Measurements from ENCODE around the gene USP31. TPM values are rescaled to one million over a fixed set of nuclear protein-coding genes. Genes with fewer than 3 reads are reported as not detected.

Gene USP31
- polyA plus RNA-seq, 1 donor: 4.5 TPM

DNA sequence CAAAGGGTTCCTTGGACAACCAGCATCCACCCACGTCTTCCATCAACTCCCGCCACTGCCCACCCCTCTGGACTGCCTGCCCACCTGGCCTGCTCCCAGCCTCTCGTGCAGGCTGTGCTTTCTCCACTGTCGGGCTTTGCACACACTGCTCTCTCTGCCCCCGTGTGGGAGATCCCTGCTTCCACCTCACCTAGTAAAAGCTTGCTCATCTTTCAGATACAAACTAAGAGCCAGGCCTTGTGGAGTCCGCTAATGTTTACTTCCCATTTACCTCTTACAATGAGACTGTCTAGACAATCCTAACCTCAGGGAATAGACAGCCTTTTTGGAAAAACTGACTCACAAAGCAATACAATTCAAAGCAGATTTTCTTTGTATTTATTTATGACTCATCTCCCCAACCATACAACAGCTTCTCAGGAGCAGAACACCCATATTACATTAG lies 67.6 kb downstream of the USP31 start:
- H3K4me3 ChIP-seq (ENCODE audit: low read length): no peak overlapping the region
- DNase-seq: no peak
- H3K9me3 ChIP-seq (ENCODE audit: control insufficient read depth, low read depth, low read length): no peaks in the 10 kb centered on the region
- no peaks in the 10 kb centered on the region for H3K27me3 ChIP-seq (ENCODE audit: control insufficient read depth, insufficient read depth, low read length)
- H3K4me1 ChIP-seq (ENCODE audit: control insufficient read depth, insufficient read depth, low read length): no peaks in the 10 kb centered on the region
- H3K36me3 ChIP-seq (ENCODE audit: control insufficient read depth, insufficient read depth, low read length): peaks cover 27% of the 10 kb centered on the region
- WGBS (ENCODE audit: insufficient coverage, low lambda C conversion rate): no CpG with 5 or more reads among the region's 6 CpGs
- no peak overlapping the region for H3K27ac ChIP-seq (ENCODE audit: low read length)

GRCh38 chr16:23080747-23081146 lies 68.5 kb downstream of the USP31 start:
- Histone ChIP-seq H3K27me3 (ENCODE audit: control insufficient read depth, insufficient read depth, low read length) (no peaks in the 10 kb centered on the region), H3K9me3 (ENCODE audit: control insufficient read depth, low read depth, low read length) (no peaks in the 10 kb centered on the region), H3K4me1 (ENCODE audit: control insufficient read depth, insufficient read depth, low read length) (no peaks in the 10 kb centered on the region), H3K27ac (ENCODE audit: low read length) (no peak overlapping the region), H3K36me3 (ENCODE audit: control insufficient read depth, insufficient read depth, low read length) (peaks cover 27% of the 10 kb centered on the region), H3K4me3 (ENCODE audit: low read length) (no peak overlapping the region)
- 100% methylated on average over 1 of the region's 3 CpGs for WGBS (ENCODE audit: insufficient coverage, low lambda C conversion rate)
- DNase-seq: no peak

DNA sequence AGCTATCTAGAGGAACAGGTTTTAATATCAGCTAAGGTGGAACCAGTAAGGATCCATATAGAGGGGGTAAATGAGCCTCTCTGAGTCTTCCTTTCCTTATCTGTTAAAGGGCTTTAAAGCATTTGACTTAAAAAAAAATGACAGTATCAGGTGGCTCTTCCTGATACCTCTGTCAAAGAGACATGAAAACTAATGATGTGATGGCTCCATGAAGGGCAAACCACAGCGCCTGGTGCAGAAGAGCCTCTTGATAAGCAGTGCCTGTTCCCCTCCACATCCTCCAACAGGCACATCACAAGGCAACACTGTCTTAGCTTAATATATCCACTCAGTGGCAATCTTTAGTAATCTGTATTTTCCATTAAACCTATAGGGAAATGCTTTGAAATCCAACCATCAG lies 68.9 kb downstream of the USP31 start:
- H3K4me3 ChIP-seq (ENCODE audit: low read length): no peak overlapping the region
- no peaks in the 10 kb centered on the region for H3K9me3 ChIP-seq (ENCODE audit: control insufficient read depth, low read depth, low read length)
- no peaks in the 10 kb centered on the region for H3K4me1 ChIP-seq (ENCODE audit: control insufficient read depth, insufficient read depth, low read length)
- peaks cover 27% of the 10 kb centered on the region for H3K36me3 ChIP-seq (ENCODE audit: control insufficient read depth, insufficient read depth, low read length)
- no peaks in the 10 kb centered on the region for H3K27me3 ChIP-seq (ENCODE audit: control insufficient read depth, insufficient read depth, low read length)
- no peak for DNase-seq
- no CpG with 5 or more reads among the region's 1 CpG for WGBS (ENCODE audit: insufficient coverage, low lambda C conversion rate)
- no peak overlapping the region for H3K27ac ChIP-seq (ENCODE audit: low read length)

DNA sequence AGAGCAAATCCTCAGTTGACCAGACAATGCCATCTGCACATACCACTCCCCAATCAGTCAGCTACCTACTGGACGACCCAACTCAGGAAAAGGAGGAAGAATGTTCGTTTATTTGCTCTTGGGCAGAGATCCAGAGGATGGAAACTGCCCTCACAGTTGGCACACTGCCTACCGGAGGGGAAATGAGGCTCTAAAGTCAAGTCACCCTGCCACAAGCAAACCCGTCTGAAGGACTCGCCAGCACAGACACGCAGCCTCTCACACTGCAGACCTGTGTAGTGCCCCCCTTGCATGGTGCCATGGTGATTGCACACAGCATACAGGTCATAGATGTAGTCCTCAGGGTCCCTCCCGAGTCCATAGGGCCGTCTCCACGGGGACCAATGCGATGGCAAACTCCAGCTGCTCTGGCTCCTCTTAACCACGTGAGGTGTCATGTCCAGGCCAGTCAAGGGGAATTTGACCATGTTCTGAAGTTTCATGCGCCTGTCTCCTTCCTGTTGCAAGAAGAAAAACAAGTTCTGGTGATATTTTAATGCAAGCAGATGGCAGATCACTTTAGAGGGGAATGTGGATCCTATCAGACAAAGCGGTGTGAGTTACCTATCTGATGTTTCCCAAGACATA lies 69.5 kb downstream of the USP31 start:
- H3K27ac ChIP-seq (ENCODE audit: low read length): no peak overlapping the region

DNA sequence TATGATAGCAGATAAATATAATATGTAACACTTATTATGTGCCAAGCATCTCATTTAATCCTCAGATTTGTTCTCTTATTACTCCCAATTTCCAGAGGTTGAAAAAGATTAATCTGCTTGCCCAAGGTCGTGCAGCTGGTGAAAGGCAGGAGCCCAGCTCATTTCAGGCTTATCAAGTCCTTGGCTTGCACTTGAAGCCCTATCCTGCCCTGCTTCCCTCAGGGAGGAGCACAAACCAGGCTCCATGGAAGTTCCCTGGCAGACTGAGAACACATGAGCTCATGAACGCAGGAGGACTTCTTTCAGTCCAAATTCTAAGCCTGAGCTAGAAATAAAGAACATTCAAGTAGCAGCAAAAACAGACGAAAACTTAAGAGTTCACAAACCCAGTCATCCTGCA lies 74.8 kb downstream of the USP31 start:
- H3K4me1 ChIP-seq (ENCODE audit: control insufficient read depth, insufficient read depth, low read length): no peaks in the 10 kb centered on the region
- H3K4me3 ChIP-seq (ENCODE audit: low read length): no peak overlapping the region
- H3K27me3 ChIP-seq (ENCODE audit: control insufficient read depth, insufficient read depth, low read length): no peaks in the 10 kb centered on the region
- H3K36me3 ChIP-seq (ENCODE audit: control insufficient read depth, insufficient read depth, low read length): peaks cover 36% of the 10 kb centered on the region
- H3K27ac ChIP-seq (ENCODE audit: low read length): no peak overlapping the region
- no peaks in the 10 kb centered on the region for H3K9me3 ChIP-seq (ENCODE audit: control insufficient read depth, low read depth, low read length)
- WGBS (ENCODE audit: insufficient coverage, low lambda C conversion rate): no CpG with 5 or more reads among the region's 3 CpGs
- no peak for DNase-seq

More for the DNA sequence above, 69.5 kb downstream of the USP31 start:
- Histone ChIP-seq H3K27me3 (ENCODE audit: control insufficient read depth, insufficient read depth, low read length) (no peaks in the 10 kb centered on the region), H3K9me3 (ENCODE audit: control insufficient read depth, low read depth, low read length) (no peaks in the 10 kb centered on the region), H3K36me3 (ENCODE audit: control insufficient read depth, insufficient read depth, low read length) (peaks cover 27% of the 10 kb centered on the region), H3K4me3 (ENCODE audit: low read length) (no peak overlapping the region), H3K4me1 (ENCODE audit: control insufficient read depth, insufficient read depth, low read length) (no peaks in the 10 kb centered on the region)
- 100% methylated on average over 1 of the region's 13 CpGs for WGBS (ENCODE audit: insufficient coverage, low lambda C conversion rate)
- no peak for DNase-seq

DNA sequence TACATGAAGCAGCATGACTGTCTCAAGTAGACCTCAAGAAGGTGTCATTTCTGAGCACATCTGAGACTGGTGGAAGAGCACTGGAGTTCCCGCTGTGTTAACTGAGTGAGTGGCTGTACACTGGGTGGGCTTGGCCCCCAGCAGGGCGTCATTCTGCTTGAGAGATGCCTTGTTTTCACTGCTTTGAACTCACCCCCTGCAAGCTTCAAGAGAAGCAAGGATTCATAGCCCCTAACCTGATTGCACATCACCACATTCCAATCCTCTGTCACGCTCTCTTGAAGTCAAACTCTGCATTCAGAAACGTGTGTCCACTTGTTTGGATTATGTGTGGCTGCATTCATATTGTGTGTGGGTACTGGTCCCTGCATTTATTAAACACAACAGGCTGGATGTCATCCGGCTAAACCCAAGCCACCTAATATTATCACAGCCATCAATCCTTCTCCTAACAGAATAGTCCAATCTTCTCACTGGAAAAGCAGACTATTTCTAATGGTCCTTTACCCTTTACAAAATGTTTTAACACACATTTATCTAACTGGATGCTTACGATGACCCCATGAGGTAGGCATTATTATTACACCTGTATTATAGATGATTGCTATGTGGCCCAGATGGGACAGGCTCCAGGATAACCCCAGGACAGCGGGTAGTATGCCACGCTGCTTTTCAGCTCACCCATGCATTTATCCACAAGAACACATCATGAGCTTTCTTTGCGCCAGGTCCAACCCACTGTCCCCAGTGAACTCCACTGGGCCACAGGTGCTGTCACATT lies 76.3 kb downstream of the USP31 start:
- 100% methylated on average over 1 of the region's 9 CpGs for WGBS (ENCODE audit: insufficient coverage, low lambda C conversion rate)
- no peaks in the 10 kb centered on the region for H3K4me1 ChIP-seq (ENCODE audit: control insufficient read depth, insufficient read depth, low read length)
- DNase-seq: no peak
- peaks cover 44% of the 10 kb centered on the region for H3K36me3 ChIP-seq (ENCODE audit: control insufficient read depth, insufficient read depth, low read length)
- H3K9me3 ChIP-seq (ENCODE audit: control insufficient read depth, low read depth, low read length): no peaks in the 10 kb centered on the region
- H3K27ac ChIP-seq (ENCODE audit: low read length): no peak overlapping the region
- no peaks in the 10 kb centered on the region for H3K27me3 ChIP-seq (ENCODE audit: control insufficient read depth, insufficient read depth, low read length)
- no peak overlapping the region for H3K4me3 ChIP-seq (ENCODE audit: low read length)

DNA sequence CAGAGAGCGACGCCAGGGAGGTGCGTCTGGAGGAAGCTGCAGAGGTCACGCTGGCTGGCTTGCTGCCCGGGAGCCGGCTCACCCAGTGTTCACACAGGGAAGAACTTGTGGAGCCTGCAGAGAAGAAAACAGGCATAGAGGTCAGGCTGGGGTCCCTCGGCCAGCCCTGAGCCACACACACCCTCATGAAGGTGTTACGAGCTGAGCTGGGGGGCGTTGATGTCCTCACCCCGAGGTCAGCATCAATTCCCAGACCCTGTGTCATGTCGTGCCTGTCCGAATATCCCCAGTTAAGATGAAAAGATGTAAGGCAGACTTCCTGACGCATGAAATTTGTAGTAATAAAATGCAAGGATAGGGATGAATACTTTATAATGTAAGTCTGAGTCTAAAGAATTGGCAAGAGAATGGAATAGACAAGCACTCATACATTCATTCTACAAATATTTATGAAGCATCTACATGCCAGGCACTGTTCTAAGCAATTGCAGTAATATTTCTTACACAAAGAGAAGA lies 77.1 kb downstream of the USP31 start:
- Histone ChIP-seq H3K27ac (ENCODE audit: low read length) (no peak overlapping the region), H3K4me1 (ENCODE audit: control insufficient read depth, insufficient read depth, low read length) (no peaks in the 10 kb centered on the region), H3K4me3 (ENCODE audit: low read length) (no peak overlapping the region), H3K27me3 (ENCODE audit: control insufficient read depth, insufficient read depth, low read length) (no peaks in the 10 kb centered on the region), H3K36me3 (ENCODE audit: control insufficient read depth, insufficient read depth, low read length) (peaks cover 52% of the 10 kb centered on the region), H3K9me3 (ENCODE audit: control insufficient read depth, low read depth, low read length) (no peaks in the 10 kb centered on the region)
- DNase-seq: no peak
- WGBS (ENCODE audit: insufficient coverage, low lambda C conversion rate): 86% methylated on average over 1 of the region's 13 CpGs

DNA sequence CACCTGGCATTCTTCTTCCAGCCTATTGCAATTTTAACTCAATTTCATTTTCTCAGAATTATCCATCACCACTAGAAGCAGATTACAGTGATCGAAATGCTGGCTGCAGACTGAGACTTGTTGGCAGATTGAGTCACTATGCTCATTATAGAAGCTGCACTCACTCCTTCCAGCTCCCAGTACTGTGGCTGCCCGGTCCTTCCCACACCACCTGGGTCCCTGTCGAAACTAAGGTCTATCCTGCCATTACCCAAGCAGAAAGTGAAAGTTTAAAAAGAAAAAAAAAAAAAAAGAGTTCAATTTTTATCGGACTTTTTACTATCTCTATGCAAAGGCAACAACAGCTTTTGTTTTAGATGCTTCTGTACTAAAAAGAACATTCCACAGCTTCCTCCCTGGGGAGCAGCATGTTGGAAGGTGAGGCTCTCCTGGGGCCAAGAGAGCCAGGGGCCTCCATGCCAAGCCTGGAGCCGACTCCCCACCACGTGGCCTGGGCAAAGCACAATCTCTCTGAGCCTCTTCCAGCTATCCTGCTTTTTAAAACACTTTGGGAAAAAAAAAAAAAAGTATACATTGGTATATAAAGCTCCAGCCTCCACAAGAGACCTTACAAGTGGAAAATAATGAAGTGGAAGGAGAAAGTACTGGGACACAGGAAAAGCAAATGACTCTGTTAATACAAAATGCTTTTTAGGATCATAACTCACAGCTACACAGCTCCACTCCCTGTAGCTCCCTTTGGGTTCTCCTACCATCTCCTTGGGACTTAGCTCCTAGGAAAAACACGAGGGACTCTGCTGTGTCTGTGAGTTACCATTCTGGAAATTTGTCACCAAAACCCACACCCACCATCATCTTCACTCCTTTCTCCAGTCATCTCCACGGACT lies 77.8 kb downstream of the USP31 start:
- H3K4me3 ChIP-seq (ENCODE audit: low read length): no peak overlapping the region
- no CpG with 5 or more reads among the region's 8 CpGs for WGBS (ENCODE audit: insufficient coverage, low lambda C conversion rate)
- H3K36me3 ChIP-seq (ENCODE audit: control insufficient read depth, insufficient read depth, low read length): peaks cover 53% of the 10 kb centered on the region

DNA sequence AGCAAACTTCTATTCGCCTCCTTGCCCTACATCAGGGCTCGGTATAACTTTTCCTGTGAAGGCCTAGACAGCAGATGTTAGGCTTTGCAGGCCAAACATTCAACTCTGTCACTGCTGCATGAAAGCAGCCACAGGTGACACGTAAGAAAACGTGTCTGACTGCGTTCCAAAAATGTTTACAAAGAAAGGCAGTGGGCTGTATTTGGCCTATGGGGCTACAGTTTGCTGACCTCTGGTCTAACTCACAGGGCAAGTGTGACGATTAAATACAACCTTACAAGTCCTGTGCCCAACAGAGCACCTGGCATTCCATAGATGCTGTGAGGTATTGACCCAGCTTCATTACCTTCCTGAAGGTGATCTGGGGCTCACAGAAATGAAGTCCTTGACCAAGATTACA lies 79.4 kb downstream of the USP31 start:
- DNase-seq: no peak
- no peaks in the 10 kb centered on the region for H3K9me3 ChIP-seq (ENCODE audit: control insufficient read depth, low read depth, low read length)
- no peak overlapping the region for H3K4me3 ChIP-seq (ENCODE audit: low read length)
- WGBS (ENCODE audit: insufficient coverage, low lambda C conversion rate): 100% methylated on average over 1 of the region's 6 CpGs
- no peak overlapping the region for H3K27ac ChIP-seq (ENCODE audit: low read length)
- no peaks in the 10 kb centered on the region for H3K4me1 ChIP-seq (ENCODE audit: control insufficient read depth, insufficient read depth, low read length)
- H3K27me3 ChIP-seq (ENCODE audit: control insufficient read depth, insufficient read depth, low read length): no peaks in the 10 kb centered on the region
- peaks cover 53% of the 10 kb centered on the region for H3K36me3 ChIP-seq (ENCODE audit: control insufficient read depth, insufficient read depth, low read length)

More for the DNA sequence above, 77.8 kb downstream of the USP31 start:
- no peak for DNase-seq
- no peaks in the 10 kb centered on the region for H3K4me1 ChIP-seq (ENCODE audit: control insufficient read depth, insufficient read depth, low read length)
- H3K27ac ChIP-seq (ENCODE audit: low read length): no peak overlapping the region
- no peaks in the 10 kb centered on the region for H3K9me3 ChIP-seq (ENCODE audit: control insufficient read depth, low read depth, low read length)
- H3K27me3 ChIP-seq (ENCODE audit: control insufficient read depth, insufficient read depth, low read length): no peaks in the 10 kb centered on the region

DNA sequence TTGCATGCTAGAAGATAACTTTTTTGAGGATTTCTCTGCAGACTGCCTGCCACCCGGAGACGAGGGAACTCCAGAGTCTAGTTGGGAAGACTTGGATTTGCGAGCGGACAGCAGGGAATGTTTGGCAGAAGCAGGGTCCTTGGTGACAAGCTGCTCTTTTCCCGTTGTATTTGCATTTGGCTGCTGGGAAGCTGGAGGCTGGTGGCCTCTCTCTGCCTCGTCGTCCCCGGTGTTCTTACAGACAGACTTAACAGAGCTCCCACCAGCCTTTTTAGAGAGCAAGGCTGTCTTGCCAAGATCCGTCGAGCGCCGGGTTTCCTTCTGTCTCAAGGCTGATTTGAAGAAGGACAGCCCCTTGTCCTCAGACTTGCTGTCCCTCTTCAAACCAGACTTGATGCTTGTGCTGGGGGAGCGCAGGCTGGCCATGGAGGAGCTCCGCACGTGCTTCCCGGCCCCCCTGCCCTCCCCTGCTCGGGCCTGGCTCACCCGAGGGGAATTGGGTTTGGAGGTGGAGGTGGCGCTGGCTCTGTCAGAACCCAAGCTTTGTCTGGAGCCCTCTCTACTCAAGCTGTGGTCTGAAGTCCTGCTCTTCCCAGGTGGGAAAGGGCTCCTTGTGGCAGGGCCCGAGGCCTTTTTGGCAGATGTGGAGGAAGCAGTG lies 81.0 kb downstream of the USP31 start:
- H3K4me3 ChIP-seq (ENCODE audit: low read length): no peak overlapping the region
- H3K36me3 ChIP-seq (ENCODE audit: control insufficient read depth, insufficient read depth, low read length): peaks cover 43% of the 10 kb centered on the region
- H3K27me3 ChIP-seq (ENCODE audit: control insufficient read depth, insufficient read depth, low read length): no peaks in the 10 kb centered on the region
- no peaks in the 10 kb centered on the region for H3K9me3 ChIP-seq (ENCODE audit: control insufficient read depth, low read depth, low read length)
- no peaks in the 10 kb centered on the region for H3K4me1 ChIP-seq (ENCODE audit: control insufficient read depth, insufficient read depth, low read length)
- DNase-seq: no peak
- WGBS (ENCODE audit: insufficient coverage, low lambda C conversion rate): 100% methylated on average over 2 of the region's 20 CpGs
- H3K27ac ChIP-seq (ENCODE audit: low read length): no peak overlapping the region

All from large intestine (tissue), 3 donors.